Right atrium auricular region (tissue), 2 donors: ENCODE measurements around the gene SIGLEC1. TPM values are rescaled to one million over a fixed set of nuclear protein-coding genes. Genes with fewer than 3 reads are reported as not detected.

Source experiments
- DNase-seq: peaks from one replicate; pipeline ENCODE4 v3.0.0-alpha.2; 2019; ENCODE audit warnings: low spot score
- H3K27ac ChIP-seq, 2 donors: fragments of 200-600 bp; sonication (generic); 1 replicate in 1 of 2; 2 replicates in 1 of 2; pipeline ENCODE4 v1.5.1; 2016 to 2019
- H3K27me3 ChIP-seq, 2 donors: fragments of 200-600 bp; sonication (generic); one replicate each; pipeline versions ENCODE4 v1.5.1 to v1.6.0; 2017 to 2019
- H3K36me3 ChIP-seq: fragments of 200-600 bp; sonication (generic); one replicate; pipeline ENCODE4 v1.5.1; 2016
- H3K4me1 ChIP-seq, 2 donors: fragments of 200-600 bp; sonication (generic); one replicate each; pipeline versions ENCODE4 v1.5.1 to v1.6.0; 2017 to 2019
- H3K4me3 ChIP-seq, 2 donors: fragments of 200-600 bp; sonication (generic); 1 replicate in 1 of 2; 2 replicates in 1 of 2; pipeline ENCODE4 v1.5.1; 2017 to 2019; ENCODE audit warnings: mild to moderate bottlenecking in 1 of 2, moderate library complexity in 1 of 2
- H3K9me3 ChIP-seq, 2 donors: fragments of 200-600 bp; sonication (generic); one replicate each; pipeline ENCODE4 v1.5.1; 2019
- total RNA-seq, 2 donors: library from RNA; depleted of rRNA; stranded (reverse); fragments of >200 nt; gene quantifications; one replicate each; pipeline ENCODE4 v1.1.0, GENCODE V29; 2016
- TF ChIP-seq, protein P1 (sequence below), 2 donors: fragments of 200-600 bp; sonication (generic); IDR thresholded peaks; one replicate each; pipeline ENCODE4 v1.5.1; 2019; ENCODE audit warnings: antibody characterized with exemption in 2 of 2

Gene SIGLEC1
- total RNA-seq, 2 donors from 2014 or later, result 3.2 to 3.9 TPM

DNA sequence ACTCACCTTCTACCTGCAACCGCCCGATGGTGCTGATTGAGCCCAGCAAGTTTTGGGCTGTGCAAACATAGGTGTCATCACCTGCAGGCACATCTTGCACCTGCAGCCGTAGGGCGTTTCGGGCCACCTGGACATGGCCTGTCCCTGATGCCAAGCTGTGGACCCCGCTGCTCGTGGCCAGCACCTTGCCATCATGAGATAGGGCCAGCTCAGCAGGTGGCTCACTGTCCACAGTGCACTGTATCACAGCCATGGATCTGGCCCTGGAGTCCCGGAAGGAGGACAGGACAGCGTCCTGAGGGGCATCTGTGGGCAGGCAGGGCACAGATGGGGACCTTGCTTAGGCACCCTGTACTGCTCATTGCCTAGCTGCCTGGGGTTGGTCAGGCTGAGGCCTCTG, 20.5 kb downstream of the SIGLEC1 start:
- Histone ChIP-seq H3K36me3 (no peaks in the 10 kb centered on the region), H3K4me1 (peaks cover 0 to 7% of the 10 kb centered on the region in 2 donors), H3K4me3 (no peak overlapping the region), H3K9me3 (no peaks in the 10 kb centered on the region), H3K27me3 (no peaks in the 10 kb centered on the region), H3K27ac (no peak overlapping the region)
- TF ChIP-seq, protein P1, sequence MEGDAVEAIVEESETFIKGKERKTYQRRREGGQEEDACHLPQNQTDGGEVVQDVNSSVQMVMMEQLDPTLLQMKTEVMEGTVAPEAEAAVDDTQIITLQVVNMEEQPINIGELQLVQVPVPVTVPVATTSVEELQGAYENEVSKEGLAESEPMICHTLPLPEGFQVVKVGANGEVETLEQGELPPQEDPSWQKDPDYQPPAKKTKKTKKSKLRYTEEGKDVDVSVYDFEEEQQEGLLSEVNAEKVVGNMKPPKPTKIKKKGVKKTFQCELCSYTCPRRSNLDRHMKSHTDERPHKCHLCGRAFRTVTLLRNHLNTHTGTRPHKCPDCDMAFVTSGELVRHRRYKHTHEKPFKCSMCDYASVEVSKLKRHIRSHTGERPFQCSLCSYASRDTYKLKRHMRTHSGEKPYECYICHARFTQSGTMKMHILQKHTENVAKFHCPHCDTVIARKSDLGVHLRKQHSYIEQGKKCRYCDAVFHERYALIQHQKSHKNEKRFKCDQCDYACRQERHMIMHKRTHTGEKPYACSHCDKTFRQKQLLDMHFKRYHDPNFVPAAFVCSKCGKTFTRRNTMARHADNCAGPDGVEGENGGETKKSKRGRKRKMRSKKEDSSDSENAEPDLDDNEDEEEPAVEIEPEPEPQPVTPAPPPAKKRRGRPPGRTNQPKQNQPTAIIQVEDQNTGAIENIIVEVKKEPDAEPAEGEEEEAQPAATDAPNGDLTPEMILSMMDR (IDR thresholded peaks at IDR 0.05), result no peak
- no peak for DNase-seq

DNA sequence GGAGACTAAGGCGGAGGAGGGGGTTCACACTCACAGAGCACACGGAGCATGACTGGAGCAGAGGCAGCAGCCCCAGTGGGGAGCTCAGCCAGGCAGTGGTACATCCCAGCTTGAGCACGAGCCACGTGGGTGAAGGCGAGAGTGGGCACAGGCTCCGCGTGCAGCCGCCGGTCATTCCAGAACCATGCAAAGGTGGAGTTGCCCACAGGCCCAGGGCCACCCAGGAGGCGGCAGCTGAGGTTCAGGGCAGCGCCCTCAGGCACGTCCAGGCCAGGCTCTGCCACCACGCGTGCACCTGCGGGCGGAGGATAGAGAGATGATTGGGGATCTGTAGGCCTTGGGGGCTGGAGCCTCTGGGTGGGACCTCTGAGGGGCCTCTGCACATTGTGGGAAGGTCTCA, 21.1 kb downstream of the SIGLEC1 start:
- DNase-seq, result no peak
- H3K9me3 ChIP-seq, result no peaks in the 10 kb centered on the region
- H3K4me3 ChIP-seq, result no peak overlapping the region
- no peaks in the 10 kb centered on the region for H3K36me3 ChIP-seq
- no peak overlapping the region for H3K27ac ChIP-seq
- TF ChIP-seq, protein P1 (IDR thresholded peaks at IDR 0.05), result no peak
- peaks cover 0 to 13% of the 10 kb centered on the region in 2 donors for H3K4me1 ChIP-seq
- no peaks in the 10 kb centered on the region for H3K27me3 ChIP-seq

DNA sequence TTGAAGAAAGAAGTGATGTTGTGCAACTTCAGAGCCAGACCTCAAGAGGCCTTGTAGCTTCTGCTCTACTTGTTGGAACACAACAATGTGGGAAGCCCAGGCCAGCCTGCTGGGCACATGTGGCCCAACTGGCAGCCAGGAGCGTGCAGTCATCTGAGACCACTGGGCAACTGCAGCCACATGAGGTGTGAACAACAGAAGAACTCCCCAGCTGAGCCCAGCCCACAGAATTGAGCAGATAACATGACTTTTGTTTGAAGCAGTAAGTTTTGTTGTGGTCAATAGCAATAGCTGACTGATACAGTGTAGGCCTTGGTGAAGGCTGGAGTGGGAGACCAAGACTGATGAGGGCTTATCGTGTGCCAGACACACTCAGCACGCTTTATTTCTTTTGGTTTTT, 22.0 kb downstream of the SIGLEC1 start:
- TF ChIP-seq, protein P1 (IDR thresholded peaks at IDR 0.05), result no peak
- no peak for DNase-seq

GRCh38 chr20:3689978-3690377, 22.4 kb downstream of the SIGLEC1 start:
- Histone ChIP-seq H3K27ac (no peak overlapping the region), H3K9me3 (no peaks in the 10 kb centered on the region), H3K27me3 (no peaks in the 10 kb centered on the region), H3K36me3 (no peaks in the 10 kb centered on the region), H3K4me3 (no peak overlapping the region), H3K4me1 (peaks cover 0 to 13% of the 10 kb centered on the region in 2 donors)
- TF ChIP-seq, protein P1 (IDR thresholded peaks at IDR 0.05), result no peak
- no peak for DNase-seq

More for the DNA sequence above, 22.0 kb downstream of the SIGLEC1 start:
- Histone ChIP-seq H3K36me3 (no peaks in the 10 kb centered on the region), H3K9me3 (no peaks in the 10 kb centered on the region), H3K27me3 (no peaks in the 10 kb centered on the region), H3K4me3 (no peak overlapping the region), H3K27ac (no peak overlapping the region), H3K4me1 (peaks cover 0 to 13% of the 10 kb centered on the region in 2 donors)

DNA sequence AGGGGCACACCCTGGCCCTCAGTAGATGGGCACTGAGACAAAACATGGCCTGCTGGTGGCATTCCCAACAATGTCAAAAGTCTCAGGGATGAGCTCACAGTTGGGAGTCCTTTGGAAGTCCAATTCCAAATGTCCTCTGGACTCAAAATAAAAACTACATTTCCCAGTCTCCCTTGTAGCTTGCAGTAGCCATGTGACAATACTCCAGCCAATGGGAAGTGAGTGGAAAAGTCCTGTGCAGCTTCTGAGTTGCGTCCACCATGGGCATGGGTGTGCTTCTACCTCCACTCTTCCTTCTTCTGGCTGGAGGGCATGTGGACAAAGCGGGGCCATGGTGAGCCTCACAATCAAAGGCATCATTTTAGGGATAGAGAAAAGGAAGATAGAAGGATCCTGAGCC, 24.7 kb downstream of the SIGLEC1 start:
- DNase-seq, result no peak
- Histone ChIP-seq H3K27ac (peak overlapping the region; percentile 63 to 68), H3K4me3 (no peak overlapping the region), H3K27me3 (no peaks in the 10 kb centered on the region), H3K9me3 (no peaks in the 10 kb centered on the region), H3K36me3 (no peaks in the 10 kb centered on the region), H3K4me1 (peaks cover 0 to 13% of the 10 kb centered on the region in 2 donors)
- TF ChIP-seq, protein P1 (IDR thresholded peaks at IDR 0.05), result no peak

DNA sequence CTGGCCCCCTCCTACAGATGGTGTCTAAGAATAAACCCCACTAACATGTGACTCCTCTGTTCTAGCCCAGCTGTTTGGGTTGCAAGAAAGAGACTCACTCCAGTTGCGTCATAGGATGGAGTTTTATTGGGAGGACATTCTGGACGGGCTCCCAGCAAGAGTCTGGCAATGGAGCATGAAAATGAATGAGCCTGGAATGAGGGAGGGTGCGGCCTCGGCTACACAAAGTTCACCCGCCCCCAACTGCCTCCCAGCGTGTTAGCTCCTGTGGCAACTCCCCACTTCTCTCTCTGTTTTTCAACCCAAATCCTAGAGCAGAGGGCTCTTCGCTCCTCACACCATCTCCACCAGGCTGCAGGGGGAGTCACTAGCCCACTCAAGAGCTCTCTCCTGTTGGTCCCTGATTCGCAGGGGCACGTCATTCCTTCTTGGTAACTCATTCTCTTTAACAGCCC, 25.5 kb downstream of the SIGLEC1 start:
- no peaks in the 10 kb centered on the region for H3K36me3 ChIP-seq
- no peak overlapping the region for H3K4me3 ChIP-seq
- H3K27me3 ChIP-seq, result peaks cover 0 to 3% of the 10 kb centered on the region in 2 donors
- H3K9me3 ChIP-seq, result no peaks in the 10 kb centered on the region
- H3K4me1 ChIP-seq, result peaks cover 0 to 18% of the 10 kb centered on the region in 2 donors
- peak overlapping the region; percentile 63 to 68 for H3K27ac ChIP-seq
- TF ChIP-seq, protein P1 (IDR thresholded peaks at IDR 0.05), result no peak
- DNase-seq, result peak; percentile 94
